HG03571 (cell line): Measurements from ENCODE around the gene MAN1A1.
"Not testable (repeated sequence)": the region's sequence is repeated elsewhere in the genome, so short reads cannot be mapped to it uniquely, and the experiment has no call there.

Experiments used
- ATAC-seq: cut with Tn5 transposase; IDR thresholded peaks from one replicate; pipeline ENCODE4 v1.9.1; 2021; ENCODE audit not compliant: unreplicated experiment

MAN1A1 gene

GRCh38 chr6:119306396-119306968, 43.1 kb downstream of the MAN1A1 start:
- no peak for ATAC-seq

GRCh38 chr6:119303164-119303887, 46.2 kb downstream of the MAN1A1 start:
- ATAC-seq: no peak

DNA sequence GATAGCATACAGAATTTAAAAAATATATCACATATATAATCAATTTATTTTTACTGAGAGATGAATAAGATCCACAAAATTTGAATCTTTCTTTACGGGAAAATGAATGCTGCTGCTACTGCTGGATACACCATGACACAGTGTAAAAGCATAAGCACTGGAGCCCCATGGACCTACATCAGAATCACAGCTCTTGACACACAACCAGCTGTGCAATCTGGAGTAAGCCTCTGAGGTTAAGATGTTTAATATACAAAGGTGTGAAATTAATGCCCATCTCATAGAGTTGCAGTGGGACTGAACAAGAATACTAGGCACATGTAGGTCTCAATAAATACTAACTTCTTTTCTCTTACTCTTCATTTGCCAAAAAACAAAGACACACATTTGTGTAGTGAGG, 48.1 kb downstream of the MAN1A1 start:
- no peak for ATAC-seq

GRCh38 chr6:119299694-119300093, 49.9 kb downstream of the MAN1A1 start:
- ATAC-seq: no peak

GRCh38 chr6:119297049-119297448, 52.5 kb downstream of the MAN1A1 start:
- no peak for ATAC-seq

GRCh38 chr6:119296036-119297035, 53.2 kb downstream of the MAN1A1 start:
- no peak for ATAC-seq

DNA sequence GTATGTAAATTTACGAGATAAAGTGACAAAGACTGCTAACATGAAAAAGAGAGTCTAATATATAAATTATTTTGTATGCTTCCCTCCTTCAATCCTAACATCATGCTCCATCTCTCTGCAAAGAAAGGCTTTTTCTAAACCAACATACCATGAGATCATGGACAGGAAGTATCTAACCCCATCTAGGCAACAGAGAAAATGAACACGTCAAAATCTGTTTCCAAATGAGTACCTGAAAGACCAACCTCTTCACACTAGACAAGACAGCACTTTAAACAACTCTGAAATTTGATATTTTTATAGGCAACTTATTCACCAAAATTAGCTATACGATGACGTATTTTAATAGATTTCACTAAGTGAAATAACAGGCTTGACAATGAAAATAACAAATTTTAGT, 54.6 kb downstream of the MAN1A1 start:
- ATAC-seq: peak; percentile 53

DNA sequence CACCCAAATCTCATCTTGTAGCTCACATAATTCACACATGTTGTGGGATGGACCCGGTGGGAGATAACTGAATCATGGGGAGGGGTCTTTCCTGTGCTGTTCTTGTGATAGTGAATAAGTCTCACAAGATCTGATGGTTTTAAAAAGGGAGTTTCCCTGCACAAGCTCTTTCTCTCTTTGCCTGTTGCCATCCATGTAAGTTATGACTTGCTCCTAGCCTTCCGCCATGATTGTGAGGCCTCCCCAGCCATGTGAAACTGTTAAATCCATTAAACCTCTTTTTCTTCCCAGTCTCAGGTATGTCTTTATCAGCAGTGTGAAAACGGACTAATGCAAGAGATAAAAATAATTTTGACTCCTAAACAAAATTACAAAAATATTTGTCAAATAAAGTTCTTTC, 58.5 kb downstream of the MAN1A1 start:
- not testable (repeated sequence) for ATAC-seq

- ATAC-seq: no peak
Observed at GRCh38 chr6:119290306-119290705, 59.3 kb downstream of the MAN1A1 start.

- no peak for ATAC-seq
Observed at GRCh38 chr6:119289651-119290050, 59.9 kb downstream of the MAN1A1 start.

DNA sequence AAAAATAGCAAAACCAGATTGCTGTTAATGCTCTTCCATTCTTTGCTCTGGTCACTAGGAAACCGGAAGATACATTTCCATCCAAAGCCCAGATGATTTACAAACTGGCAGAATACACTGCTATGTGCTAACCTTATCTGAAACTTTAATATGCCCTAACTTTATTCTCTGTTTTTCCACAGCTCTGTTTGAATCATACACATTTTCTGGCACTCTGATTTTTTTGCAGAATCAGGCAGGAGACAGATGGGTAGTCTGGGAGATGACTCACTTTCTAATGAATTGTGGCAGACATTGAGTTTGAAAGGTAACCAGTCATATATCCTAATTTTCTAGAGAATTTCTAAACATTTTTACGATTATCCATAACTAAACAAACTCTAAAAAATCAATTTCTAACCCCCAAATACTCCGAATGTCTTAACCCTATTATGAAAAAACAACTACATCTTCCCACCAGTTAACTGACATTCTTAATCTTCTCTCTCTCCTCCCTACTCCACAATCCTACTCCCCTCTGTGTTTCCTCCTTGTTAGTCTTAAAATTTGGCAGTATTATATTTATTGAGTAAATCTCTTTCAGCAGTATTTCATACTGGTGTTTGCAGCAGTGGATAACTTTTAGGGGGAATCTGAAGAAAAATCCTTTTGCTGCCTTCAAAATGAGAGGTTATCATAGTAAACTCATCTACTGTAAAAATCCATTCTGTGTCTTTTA, 63.5 kb downstream of the MAN1A1 start:
- ATAC-seq: no peak

GRCh38 chr6:119284861-119285521, 64.6 kb downstream of the MAN1A1 start:
- no peak for ATAC-seq

- ATAC-seq: no peak
Observed at GRCh38 chr6:119283979-119284545, 65.5 kb downstream of the MAN1A1 start.

DNA sequence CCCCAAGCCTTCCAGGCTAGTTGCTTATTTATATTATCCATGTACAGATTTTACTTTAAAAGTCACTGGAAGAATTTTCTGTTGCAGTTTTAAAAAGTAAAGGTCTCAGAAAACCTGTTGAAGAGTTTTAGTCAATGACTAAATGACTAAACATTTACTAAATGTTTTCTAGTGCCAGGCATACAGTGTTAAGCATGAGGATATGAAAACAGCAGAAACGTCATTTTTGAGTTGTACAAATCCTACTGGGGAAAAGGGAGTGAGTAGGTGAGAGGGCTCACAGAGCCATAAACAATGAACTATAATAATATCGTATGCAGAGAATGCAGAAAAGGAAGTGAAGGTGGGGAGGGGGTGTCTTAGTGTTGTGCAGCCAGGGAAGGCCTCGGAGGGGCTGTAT, 66.3 kb downstream of the MAN1A1 start:
- no peak for ATAC-seq

GRCh38 chr6:119280668-119281067, 68.9 kb downstream of the MAN1A1 start:
- no peak for ATAC-seq

GRCh38 chr6:119280080-119280479, 69.5 kb downstream of the MAN1A1 start:
- ATAC-seq: no peak

GRCh38 chr6:119278625-119279024, 70.9 kb downstream of the MAN1A1 start:
- ATAC-seq: no peak

DNA sequence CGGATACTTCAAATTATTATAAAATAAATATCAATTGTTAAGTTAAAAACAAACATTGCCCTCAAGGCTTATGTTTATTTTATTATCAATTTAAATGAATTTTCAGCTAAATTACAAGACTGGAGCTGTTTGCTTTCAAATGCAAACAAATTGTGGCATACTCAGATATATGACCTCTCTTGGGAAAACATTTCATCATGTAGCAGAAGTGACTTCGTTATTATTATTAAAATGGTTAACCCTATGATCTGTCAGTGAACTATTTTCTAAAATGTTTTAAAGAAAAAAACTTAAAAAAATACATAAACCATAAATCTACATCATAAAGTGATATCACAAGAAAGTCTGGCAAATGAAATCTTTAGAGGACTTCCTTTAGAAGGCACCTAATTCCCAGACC, 72.5 kb downstream of the MAN1A1 start:
- no peak for ATAC-seq

DNA sequence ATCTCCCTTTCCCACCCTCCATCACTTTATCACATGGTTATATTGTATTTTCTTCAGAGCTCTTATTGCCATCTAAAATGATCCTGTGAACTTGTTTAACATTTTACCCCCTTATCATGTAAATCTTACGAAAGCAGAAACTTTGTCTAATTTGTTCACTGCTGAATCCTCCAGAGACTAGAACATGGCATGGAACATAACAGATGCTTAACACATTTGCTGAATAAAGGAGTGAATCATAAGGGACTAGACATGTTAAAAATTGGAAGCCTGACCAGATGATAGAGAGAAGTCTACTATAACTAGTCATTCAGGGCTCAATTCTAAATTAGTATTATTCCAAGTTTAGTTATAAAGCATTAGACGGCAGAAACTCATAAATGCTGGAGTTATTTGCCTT, 73.3 kb downstream of the MAN1A1 start:
- no peak for ATAC-seq

GRCh38 chr6:119274197-119274595, 75.4 kb downstream of the MAN1A1 start:
- ATAC-seq: no peak
